Activated naive CD4-positive, alpha-beta T cell treated with anti-CD3 and anti-CD28 coated beads, Interleukin-2, amount 50 U/mL, for 24 hours (primary cell): ENCODE measurements around the gene TPCN1.

Source experiments
- H3K27ac Mint-ChIP-seq: one replicate; pipeline ENCODE4 v1.8.0; 2021; ENCODE audit warnings: mild to moderate bottlenecking, mixed read lengths
- H3K27me3 Mint-ChIP-seq: one replicate; pipeline ENCODE4 v1.8.0; 2021; ENCODE audit warnings: mixed read lengths
- H3K36me3 Mint-ChIP-seq: one replicate; pipeline ENCODE4 v1.8.0; 2021; ENCODE audit warnings: mixed read lengths
- H3K4me1 Mint-ChIP-seq: one replicate; pipeline ENCODE4 v1.8.0; 2021; ENCODE audit warnings: mixed read lengths
- H3K4me3 Mint-ChIP-seq: one replicate; pipeline ENCODE4 v1.8.0; 2021; ENCODE audit warnings: mild to moderate bottlenecking, mixed read lengths
- H3K9me3 Mint-ChIP-seq: one replicate; pipeline ENCODE4 v1.8.0; 2021; ENCODE audit warnings: mixed read lengths

The TPCN1 gene

GRCh38 chr12:113240395-113240794 is 19.1 kb downstream of the TPCN1 start:
- H3K27ac Mint-ChIP-seq: no peak overlapping the region
- no peaks in the 10 kb centered on the region for H3K27me3 Mint-ChIP-seq
- no peak overlapping the region for H3K4me3 Mint-ChIP-seq
- peaks cover 6% of the 10 kb centered on the region for H3K36me3 Mint-ChIP-seq
- peaks cover 48% of the 10 kb centered on the region for H3K4me1 Mint-ChIP-seq
- H3K9me3 Mint-ChIP-seq: no peaks in the 10 kb centered on the region

- Mint-ChIP-seq H3K9me3 (no peaks in the 10 kb centered on the region), H3K4me3 (no peak overlapping the region), H3K4me1 (peaks cover 44% of the 10 kb centered on the region), H3K27ac (no peak overlapping the region), H3K36me3 (peaks cover 6% of the 10 kb centered on the region), H3K27me3 (no peaks in the 10 kb centered on the region)
Measured at GRCh38 chr12:113241191-113242025, 20.1 kb downstream of the TPCN1 start.

- no peak overlapping the region for H3K27ac Mint-ChIP-seq
- no peaks in the 10 kb centered on the region for H3K9me3 Mint-ChIP-seq
- no peak overlapping the region for H3K4me3 Mint-ChIP-seq
- peaks cover 38% of the 10 kb centered on the region for H3K4me1 Mint-ChIP-seq
- no peaks in the 10 kb centered on the region for H3K27me3 Mint-ChIP-seq
- peaks cover 6% of the 10 kb centered on the region for H3K36me3 Mint-ChIP-seq
Measured at GRCh38 chr12:113242026-113242418, 20.8 kb downstream of the TPCN1 start.

DNA sequence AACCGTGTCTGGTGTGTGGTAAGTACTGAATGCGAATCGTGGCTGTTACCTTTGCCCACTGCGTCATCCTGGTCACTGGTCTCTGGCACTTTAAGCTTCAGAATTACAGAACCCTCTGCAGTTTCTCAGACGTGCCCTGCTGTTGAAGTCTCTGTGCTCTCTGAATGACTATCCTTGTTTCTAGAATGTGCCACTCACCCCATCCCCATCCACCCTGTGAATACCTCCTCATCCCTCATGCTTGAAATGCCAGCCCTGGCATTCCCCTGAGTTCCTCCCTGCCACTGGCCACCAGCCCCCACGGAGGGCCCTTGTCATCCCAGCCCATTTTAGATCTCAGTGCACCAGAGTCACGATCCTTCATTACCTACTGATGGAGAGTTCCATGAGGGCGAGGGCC is 21.3 kb downstream of the TPCN1 start:
- H3K27me3 Mint-ChIP-seq: no peaks in the 10 kb centered on the region
- peak overlapping the region; percentile 77 for H3K27ac Mint-ChIP-seq
- peaks cover 6% of the 10 kb centered on the region for H3K36me3 Mint-ChIP-seq
- no peak overlapping the region for H3K4me3 Mint-ChIP-seq
- H3K4me1 Mint-ChIP-seq: peaks cover 38% of the 10 kb centered on the region
- no peaks in the 10 kb centered on the region for H3K9me3 Mint-ChIP-seq

DNA sequence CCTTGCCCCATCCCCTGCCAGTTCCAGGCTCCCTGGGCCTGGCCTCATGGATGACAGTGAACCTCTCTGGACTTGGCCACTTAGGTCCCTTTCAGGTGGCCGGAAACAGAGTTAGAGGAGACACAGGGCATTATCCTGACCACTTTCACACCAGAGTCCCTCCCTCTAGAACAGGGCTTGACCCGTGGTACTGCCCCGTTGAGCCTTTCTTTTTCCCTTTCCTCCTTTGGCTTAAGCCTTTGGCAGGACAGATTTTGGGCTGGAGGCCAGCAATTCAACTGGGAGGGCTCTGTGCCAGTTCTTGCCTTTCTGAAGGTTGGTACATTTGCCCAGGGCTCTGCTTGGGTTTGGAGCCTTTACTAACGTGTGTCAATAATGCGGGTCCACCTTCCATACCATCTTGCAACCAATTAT is 22.8 kb downstream of the TPCN1 start:
- Mint-ChIP-seq H3K27ac (no peak overlapping the region), H3K36me3 (peaks cover 11% of the 10 kb centered on the region), H3K4me3 (no peak overlapping the region), H3K9me3 (no peaks in the 10 kb centered on the region), H3K4me1 (peaks cover 40% of the 10 kb centered on the region), H3K27me3 (no peaks in the 10 kb centered on the region)

- peaks cover 9% of the 10 kb centered on the region for H3K36me3 Mint-ChIP-seq
- peak overlapping the region; percentile 47 for H3K4me3 Mint-ChIP-seq
- peaks cover 37% of the 10 kb centered on the region for H3K4me1 Mint-ChIP-seq
- peak overlapping the region; percentile 92 for H3K27ac Mint-ChIP-seq
- H3K27me3 Mint-ChIP-seq: no peaks in the 10 kb centered on the region
- no peaks in the 10 kb centered on the region for H3K9me3 Mint-ChIP-seq
Measured at GRCh38 chr12:113244478-113244958, 23.3 kb downstream of the TPCN1 start.

- Mint-ChIP-seq H3K4me3 (no peak overlapping the region), H3K36me3 (peaks cover 9% of the 10 kb centered on the region), H3K9me3 (no peaks in the 10 kb centered on the region), H3K4me1 (peaks cover 27% of the 10 kb centered on the region), H3K27ac (no peak overlapping the region), H3K27me3 (no peaks in the 10 kb centered on the region)
Measured at GRCh38 chr12:113245695-113246477, 24.6 kb downstream of the TPCN1 start.

- Mint-ChIP-seq H3K9me3 (no peaks in the 10 kb centered on the region), H3K4me3 (no peak overlapping the region), H3K27ac (no peak overlapping the region), H3K36me3 (peaks cover 10% of the 10 kb centered on the region), H3K27me3 (no peaks in the 10 kb centered on the region), H3K4me1 (peaks cover 27% of the 10 kb centered on the region)
Measured at GRCh38 chr12:113246478-113247122, 25.3 kb downstream of the TPCN1 start.

GRCh38 chr12:113247123-113248050 is 26.1 kb downstream of the TPCN1 start:
- peaks cover 17% of the 10 kb centered on the region for H3K36me3 Mint-ChIP-seq
- H3K9me3 Mint-ChIP-seq: no peaks in the 10 kb centered on the region
- no peak overlapping the region for H3K4me3 Mint-ChIP-seq
- H3K4me1 Mint-ChIP-seq: peaks cover 27% of the 10 kb centered on the region
- no peak overlapping the region for H3K27ac Mint-ChIP-seq
- H3K27me3 Mint-ChIP-seq: no peaks in the 10 kb centered on the region

GRCh38 chr12:113248051-113248825 is 27.0 kb downstream of the TPCN1 start:
- no peak overlapping the region for H3K4me3 Mint-ChIP-seq
- H3K27ac Mint-ChIP-seq: no peak overlapping the region

DNA sequence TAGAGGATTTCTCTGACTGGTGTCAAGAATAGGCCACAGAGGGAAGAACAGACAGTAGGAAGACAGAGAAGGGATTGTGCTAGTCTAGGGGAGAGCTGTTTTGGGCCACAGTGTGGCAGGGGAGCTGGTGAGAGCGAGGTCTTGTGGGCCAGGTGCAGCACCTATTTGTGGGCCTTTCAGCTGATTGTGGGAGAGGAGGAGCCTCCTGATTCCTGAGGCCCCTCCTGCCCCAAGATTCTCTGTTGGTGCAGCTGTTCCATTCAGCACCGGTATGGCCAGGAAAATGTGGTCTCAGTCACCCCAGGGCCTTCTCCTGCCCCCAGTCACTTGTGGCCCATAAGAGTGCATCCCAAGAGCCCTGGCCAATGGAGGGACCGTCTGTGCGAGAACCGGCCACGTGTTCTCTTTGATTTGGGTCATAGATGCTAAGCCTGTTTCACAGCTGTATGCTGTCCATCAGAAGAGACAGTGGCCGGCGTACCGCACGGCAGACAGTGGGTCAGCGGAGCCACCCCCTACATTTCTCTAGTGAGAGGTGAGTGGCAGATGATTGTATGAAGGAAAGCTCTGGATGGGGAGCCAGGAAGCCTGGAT is 27.7 kb downstream of the TPCN1 start:
- Mint-ChIP-seq H3K4me1 (peaks cover 20% of the 10 kb centered on the region), H3K4me3 (no peak overlapping the region), H3K36me3 (peaks cover 25% of the 10 kb centered on the region), H3K27ac (peak overlapping the region; percentile 49), H3K9me3 (no peaks in the 10 kb centered on the region), H3K27me3 (no peaks in the 10 kb centered on the region)

More at GRCh38 chr12:113248051-113248825, 27.0 kb downstream of the TPCN1 start:
- no peaks in the 10 kb centered on the region for H3K9me3 Mint-ChIP-seq
- peaks cover 19% of the 10 kb centered on the region for H3K36me3 Mint-ChIP-seq
- H3K4me1 Mint-ChIP-seq: peaks cover 23% of the 10 kb centered on the region
- H3K27me3 Mint-ChIP-seq: no peaks in the 10 kb centered on the region

GRCh38 chr12:113249546-113249945 is 28.3 kb downstream of the TPCN1 start:
- no peaks in the 10 kb centered on the region for H3K27me3 Mint-ChIP-seq
- no peak overlapping the region for H3K27ac Mint-ChIP-seq
- no peak overlapping the region for H3K4me3 Mint-ChIP-seq
- H3K4me1 Mint-ChIP-seq: peaks cover 14% of the 10 kb centered on the region
- H3K36me3 Mint-ChIP-seq: peaks cover 28% of the 10 kb centered on the region
- H3K9me3 Mint-ChIP-seq: no peaks in the 10 kb centered on the region

DNA sequence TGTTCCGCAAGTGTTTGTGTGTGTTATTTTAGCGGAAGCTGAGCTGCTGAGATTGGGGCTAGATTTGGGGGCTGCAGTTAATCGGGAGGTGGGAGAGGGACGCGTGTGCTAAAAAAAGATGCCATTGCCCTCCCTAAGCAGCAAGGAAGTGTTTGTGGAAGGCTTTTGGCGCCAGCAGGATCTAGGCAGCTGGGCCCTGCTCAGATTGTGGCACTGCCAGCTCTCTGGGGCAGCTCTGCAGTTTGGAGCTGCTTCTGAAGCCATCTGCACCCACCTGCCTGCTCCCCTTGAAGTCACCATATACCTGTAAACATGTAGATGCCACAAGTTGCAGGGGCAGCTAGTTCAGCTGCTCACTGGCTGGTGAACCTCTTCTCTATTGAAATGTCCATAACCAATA is 28.8 kb downstream of the TPCN1 start:
- Mint-ChIP-seq H3K4me3 (no peak overlapping the region), H3K4me1 (peaks cover 9% of the 10 kb centered on the region), H3K36me3 (peaks cover 30% of the 10 kb centered on the region)

More for the DNA sequence above, 28.8 kb downstream of the TPCN1 start:
- Mint-ChIP-seq H3K27ac (no peak overlapping the region), H3K27me3 (no peaks in the 10 kb centered on the region), H3K9me3 (no peaks in the 10 kb centered on the region)
